T-helper 1 cell (primary cell): ENCODE data around the gene DHRS1.

Source experiments
- DNase-seq, 5 donors: peaks; one replicate each; pipeline ENCODE4 v3.0.0-alpha.2; 2012 to 2020

The DHRS1 gene

DNA sequence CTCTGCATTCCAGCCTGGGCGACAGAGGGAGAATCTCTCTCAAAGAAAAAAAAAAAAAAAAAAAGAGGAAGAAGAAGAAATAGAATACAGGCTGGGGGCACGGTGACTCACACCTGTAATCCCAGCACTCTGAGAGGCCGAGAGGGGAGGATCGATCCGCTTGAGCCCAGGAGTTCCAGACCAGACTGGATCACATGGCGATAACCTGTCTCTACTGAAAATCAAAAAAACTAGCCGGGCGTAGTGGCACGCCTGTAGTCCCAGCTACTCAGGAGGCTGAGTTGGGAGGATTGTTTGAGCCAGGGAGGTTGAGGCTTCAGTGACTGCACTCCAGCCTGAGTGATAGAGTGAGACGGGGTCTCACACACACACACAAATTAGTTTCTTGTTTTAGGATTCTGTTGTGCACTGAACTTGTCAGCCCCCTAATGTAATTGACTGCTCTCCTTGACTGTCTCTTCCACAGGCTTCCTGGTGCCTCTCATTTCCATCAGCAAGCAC is 56.2 kb downstream of the DHRS1 start:
- DNase-seq, result peak in 1 of 5 donors; percentile 15

DNA sequence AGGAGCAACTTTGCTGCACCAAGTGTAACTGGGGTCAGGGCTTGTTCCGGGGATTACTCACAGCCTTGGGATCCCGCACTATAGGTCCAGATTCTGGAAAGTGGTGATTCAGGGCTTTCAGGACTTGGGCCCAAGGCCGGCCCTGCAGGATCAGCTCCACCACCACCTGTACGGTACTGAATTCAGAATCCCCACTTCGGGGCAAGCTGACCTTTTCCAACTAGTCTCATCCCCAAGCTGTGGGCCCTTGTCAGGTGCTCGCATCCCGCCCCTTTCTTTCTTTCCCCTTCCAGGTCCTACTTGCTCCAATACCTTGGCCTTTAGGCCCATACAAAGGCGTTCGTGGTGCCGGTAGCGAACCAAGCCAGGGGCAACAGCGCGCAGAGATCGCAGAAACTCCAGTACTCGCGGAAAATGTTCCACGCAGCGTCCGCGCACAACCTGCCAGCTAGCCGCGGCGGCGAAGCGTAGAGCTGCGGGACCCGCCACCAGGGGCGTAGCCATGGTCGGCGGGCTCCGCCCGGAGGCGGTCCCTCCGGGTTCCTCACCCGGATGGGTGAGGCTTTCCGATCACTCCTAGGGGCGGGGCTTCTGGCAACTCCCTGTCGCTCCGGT is 57.6 kb downstream of the DHRS1 start:
- peak; percentile 90 to 96 (median 93) for DNase-seq
